ENCODE results near the gene WSB1.
A peak's percentile ranks its signal among the peaks of the same experiment; 100 is the strongest.

WSB1 gene

DNA sequence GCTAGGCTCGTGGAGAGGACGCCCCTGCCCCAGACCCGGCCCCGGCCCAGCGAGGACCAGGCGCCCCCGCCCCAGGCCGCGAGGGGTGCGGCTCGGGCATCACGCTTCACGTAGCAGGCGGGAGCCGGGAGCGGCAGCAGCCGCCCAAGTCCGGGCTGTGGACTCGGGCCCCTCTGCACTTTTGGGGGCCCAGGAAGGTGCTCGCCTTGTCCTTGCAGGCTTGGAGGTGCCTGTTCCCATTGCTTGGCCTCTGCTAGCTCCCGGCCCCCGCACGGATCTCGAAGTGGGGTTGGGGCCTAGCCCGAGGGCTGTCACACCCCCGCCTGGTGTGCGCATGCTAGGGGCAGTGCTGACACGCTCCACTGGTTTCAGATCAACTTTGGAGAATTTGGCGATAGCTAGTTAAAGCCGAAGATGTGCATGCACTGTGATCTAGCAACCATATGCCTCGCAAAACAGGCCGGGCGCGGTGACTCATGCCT, 55.7 kb downstream of the WSB1 start:
- no peak for DNase-seq
- in situ Hi-C loops (cut with MboI; ENCODE audit: low pct_unique_long_range_greater_than_20kb, low sequenced_read_pairs): loop anchor here (10.0 to 25.0 kb wide), 3 partner anchors 65 to 287 kb away; no protein-coding TSS in a partner anchor

DNA sequence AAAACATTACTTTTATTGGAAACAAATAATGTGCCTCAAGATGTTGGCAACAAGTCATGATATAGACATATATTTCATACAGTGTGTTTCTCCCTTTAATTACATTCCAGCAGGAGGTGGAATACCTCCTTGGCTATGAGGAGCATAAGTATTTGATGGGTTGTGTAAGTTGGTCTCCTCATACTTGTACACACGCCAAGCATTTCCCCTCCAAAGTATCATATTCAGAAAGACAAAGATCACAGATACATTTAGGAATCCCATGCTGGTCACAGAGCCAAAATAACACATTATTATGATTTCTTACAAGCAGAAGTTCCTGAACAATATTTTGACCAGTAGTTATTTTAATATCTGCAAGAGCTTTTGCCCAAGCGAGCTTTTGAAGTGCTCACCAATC, 57.8 kb downstream of the WSB1 start:
- in situ Hi-C loops (cut with MboI; ENCODE audit: low pct_unique_long_range_greater_than_20kb, low sequenced_read_pairs): loop anchor here (10.0 to 25.0 kb wide), 3 partner anchors 63 to 289 kb away; no protein-coding TSS in a partner anchor
- DNase-seq: no peak

DNA sequence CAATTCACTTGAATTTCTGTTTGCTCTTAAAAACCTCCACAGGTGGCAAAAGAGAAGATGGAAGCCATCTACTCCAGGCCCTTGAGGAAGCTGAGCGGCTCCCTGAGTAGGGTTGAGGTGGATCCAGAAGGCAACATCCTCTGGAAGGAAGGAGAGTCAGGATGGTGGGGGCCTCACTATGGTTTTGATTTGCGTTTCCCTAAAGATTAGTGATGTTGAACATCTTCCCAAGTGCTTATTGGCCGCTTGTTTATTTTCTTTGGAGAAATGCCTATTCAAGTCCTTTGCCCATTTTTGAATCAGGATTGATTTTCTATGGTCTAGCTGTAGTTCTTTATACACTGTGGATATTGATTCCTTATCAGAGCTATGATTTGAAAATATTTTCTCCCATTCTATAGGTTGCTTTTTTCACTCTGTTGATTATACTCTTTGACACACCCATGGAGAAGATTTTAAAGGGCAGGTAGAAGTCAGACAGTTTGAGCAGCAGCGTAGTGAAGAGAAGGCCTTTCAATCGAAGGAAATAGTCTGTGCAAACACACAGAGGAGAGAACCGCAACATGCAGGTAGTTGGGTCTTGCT, 58.6 kb downstream of the WSB1 start:
- in situ Hi-C loops (cut with MboI; ENCODE audit: low pct_unique_long_range_greater_than_20kb, low sequenced_read_pairs): loop anchor here (10.0 to 25.0 kb wide), 3 partner anchors 62 to 290 kb away; no protein-coding TSS in a partner anchor
- no peak for DNase-seq

DNA sequence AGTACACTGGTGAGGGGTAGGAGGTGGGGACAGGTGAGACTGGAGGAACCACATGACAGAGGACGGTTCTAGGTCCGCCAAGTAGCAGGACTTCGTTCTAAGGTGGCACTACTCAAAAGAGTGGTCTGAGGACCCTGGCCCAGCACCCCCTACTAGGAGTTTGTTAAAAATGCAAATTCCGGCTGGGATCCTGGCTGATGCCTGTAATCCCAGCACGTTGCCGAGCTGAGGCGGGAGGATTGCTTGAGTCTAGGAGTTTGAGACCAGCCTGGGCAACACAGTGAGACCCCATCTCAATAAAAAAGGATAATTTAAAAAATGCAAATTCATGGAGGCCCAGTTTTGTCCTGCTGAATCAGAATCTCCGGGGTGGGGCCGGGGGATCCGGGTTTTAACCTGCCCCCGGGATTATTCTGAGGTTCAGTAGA, 59.1 kb downstream of the WSB1 start:
- no peak for DNase-seq
- in situ Hi-C loops (cut with MboI; ENCODE audit: low pct_unique_long_range_greater_than_20kb, low sequenced_read_pairs): loop anchor here (10.0 to 25.0 kb wide), 3 partner anchors 62 to 291 kb away; no protein-coding TSS in a partner anchor

DNA sequence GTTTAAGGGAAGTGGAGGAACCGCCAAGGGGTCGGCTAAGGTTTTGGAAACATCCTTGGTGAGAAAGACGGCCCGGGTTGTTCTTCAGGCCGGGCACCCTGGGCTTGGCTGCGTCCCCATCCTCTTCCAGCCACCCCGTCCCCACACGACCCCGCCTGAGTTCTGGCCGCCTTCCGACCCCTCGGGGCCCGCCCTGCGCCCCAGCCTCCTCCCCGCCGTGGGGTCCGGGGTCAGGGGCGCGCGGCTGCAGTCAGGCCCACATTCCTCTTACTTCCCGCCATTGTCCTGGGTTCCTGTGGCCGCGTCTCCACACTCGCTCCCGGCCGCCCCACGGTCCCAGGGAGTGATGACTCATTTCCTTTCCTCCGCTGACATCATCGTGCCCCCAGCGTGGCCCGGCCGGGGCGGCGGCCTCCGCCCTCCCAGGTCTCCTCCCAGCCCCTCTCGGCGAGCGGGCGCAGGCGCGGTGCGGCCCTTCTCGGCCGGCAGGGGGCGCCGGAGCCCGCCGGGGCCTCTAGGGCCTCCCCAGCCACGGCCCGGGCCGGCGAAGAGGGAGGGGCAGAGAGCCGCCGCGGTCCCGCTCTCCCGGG, 59.6 kb downstream of the WSB1 start:
- in situ Hi-C loops (cut with MboI; ENCODE audit: low pct_unique_long_range_greater_than_20kb, low sequenced_read_pairs): loop anchor here (10.0 to 25.0 kb wide), 3 partner anchors 61 to 291 kb away; no protein-coding TSS in a partner anchor
- DNase-seq: peak; percentile 95

DNA sequence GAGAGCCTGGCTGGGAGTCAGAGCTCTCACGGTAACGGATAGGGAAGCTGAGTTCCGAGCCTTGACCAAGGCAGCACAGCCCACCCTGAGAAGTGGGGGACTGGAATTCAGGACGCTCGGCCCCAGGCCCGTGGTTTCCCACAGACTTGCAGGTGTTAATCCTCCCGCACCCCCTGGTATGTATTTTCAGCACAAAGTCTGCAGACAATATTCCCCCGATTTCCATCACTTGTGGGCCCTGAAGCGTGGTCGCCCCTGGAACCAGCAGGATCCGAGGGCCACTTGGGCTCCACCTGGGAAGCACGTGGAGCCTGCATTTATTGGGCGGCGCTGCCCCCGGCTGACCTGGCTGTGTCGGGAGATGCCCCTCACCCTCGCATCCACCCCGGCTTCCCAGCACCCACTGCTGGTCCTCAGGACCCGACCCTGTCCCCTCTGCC, 60.2 kb downstream of the WSB1 start:
- DNase-seq: no peak
- in situ Hi-C loops (cut with MboI; ENCODE audit: low pct_unique_long_range_greater_than_20kb, low sequenced_read_pairs): loop anchor here (10.0 to 25.0 kb wide), 3 partner anchors 61 to 292 kb away; no protein-coding TSS in a partner anchor

DNA sequence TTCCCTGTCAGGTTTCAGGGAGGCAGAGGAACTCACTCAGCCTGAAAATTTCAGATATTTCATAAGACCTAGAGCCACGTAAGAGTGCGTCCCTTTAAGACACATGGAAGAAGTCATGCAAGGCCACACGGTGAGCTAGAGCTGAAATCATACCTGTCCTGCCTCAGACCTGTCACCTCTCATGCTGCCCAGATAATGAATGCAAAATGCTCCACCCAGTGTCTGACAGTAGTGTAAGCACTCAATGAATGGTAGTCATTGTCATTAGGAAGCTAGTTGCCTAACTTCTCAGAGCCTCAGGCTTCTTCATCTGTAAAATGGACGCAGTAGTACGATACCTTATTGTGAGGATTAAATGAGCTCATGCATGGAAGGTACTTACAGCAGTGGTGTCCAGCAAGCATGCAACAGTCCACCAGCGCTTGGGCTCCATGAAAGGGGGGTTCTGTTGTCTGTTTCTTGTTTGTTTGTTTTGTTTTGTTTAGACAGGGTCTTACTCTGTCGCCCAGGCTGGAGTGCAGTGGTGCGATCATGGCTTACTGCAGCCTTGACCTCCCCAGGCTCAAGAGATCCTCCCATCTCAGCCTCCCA, 60.7 kb downstream of the WSB1 start:
- in situ Hi-C loops (cut with MboI; ENCODE audit: low pct_unique_long_range_greater_than_20kb, low sequenced_read_pairs): loop anchor here (10.0 to 25.0 kb wide), 3 partner anchors 60 to 292 kb away; no protein-coding TSS in a partner anchor
- no peak for DNase-seq

DNA sequence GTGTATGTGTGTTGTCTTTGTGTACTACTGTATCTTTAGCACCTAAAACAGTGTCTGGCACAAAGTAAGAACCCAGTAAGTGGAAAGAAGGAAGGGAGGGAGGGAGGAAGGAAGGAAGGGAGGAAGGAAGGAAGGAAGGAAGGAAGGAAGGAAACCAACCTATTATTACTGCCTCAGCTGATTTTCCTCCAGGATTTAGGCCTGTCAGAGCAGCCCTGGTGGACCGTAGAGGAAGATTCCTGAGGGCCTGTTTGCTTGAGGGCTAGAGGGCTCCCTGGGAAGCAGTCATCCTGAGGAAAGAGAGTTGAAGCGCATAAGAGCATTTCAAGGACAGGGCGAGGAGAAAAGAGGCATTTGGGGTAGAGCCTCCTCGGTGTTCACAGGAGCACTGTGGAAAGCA, 61.5 kb downstream of the WSB1 start:
- DNase-seq: no peak
- in situ Hi-C loops (cut with MboI; ENCODE audit: low pct_unique_long_range_greater_than_20kb, low sequenced_read_pairs): loop anchor here (10.0 to 25.0 kb wide), 3 partner anchors 59 to 293 kb away; no protein-coding TSS in a partner anchor

DNA sequence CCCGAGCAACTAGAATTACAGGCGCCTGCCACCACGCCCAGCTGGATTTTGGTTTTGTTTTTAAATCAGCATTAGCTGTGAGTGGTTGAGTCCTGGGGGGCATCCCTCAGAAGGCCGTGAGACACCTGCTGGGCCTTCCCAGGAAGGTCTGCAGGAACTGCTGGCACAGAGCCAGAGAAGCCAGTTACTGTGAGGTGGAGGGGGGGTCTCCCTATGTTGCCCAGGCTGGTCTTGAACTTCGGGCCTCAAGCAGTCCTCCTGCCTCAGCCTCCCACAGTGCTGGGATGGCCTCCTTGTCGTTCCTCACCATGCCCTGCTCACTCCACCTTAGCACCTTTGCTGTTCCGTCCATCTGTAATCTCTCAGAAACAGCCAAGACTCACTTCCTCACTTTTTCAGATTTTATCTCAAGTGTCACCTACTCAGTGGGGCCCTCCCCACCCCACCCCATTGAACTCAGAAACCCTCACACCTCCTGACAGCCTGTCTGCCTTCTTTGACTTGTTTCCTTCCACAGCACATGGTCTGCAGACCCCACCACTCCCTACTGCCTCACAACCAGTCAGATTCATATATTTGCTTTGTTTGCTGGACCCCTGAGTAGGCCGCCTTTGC, 62.3 kb downstream of the WSB1 start:
- in situ Hi-C loops (cut with MboI; ENCODE audit: low pct_unique_long_range_greater_than_20kb, low sequenced_read_pairs): loop anchor here (10.0 to 25.0 kb wide), 3 partner anchors 59 to 294 kb away; no protein-coding TSS in a partner anchor
- DNase-seq: peak; percentile 55

DNA sequence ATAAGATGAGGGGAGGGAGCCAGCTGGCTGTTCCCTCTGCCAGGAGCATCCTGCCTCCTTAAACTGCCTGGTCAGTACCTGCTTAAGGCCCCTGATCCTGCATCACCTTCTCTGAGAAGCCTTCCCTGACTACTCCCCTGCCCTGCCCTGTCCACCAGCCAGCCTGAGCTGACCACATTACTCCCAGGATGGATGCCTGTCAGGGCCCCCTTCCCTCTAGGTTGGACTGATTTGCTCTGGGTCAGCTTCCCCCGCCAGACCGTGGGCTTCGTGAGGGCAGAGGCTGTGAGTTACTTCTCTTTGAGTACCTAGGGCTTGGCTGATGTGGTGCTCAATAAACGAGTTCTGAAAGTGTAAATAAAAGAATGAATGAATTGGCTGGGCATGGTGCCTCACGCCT, 63.3 kb downstream of the WSB1 start:
- no peak for DNase-seq
- in situ Hi-C loops (cut with MboI; ENCODE audit: low pct_unique_long_range_greater_than_20kb, low sequenced_read_pairs): loop anchor here (10.0 to 25.0 kb wide), 3 partner anchors 58 to 295 kb away; no protein-coding TSS in a partner anchor

DNA sequence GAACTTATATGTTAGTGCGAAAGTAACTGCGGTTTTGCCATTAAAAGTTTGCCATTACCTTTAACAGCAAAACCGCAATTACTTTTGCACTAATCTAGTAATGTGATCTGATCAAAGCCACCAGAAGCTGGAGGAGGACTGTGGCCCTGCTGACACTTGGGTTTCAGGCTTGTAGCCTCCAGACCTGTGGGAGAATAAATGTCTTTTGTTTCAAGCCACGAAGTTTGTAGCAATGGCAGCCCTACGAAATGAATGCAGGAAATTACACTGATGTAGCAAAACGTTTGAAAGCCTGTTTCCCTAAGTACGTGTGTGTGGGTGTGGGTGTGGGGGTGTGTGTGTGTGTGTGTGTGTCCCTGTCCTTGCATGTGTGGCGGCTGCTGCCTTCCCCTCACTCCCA, 66.6 kb downstream of the WSB1 start:
- in situ Hi-C loops (cut with MboI; ENCODE audit: low pct_unique_long_range_greater_than_20kb, low sequenced_read_pairs): loop anchor here (25.0 kb wide), 1 partner anchor 298 kb away; no protein-coding TSS in a partner anchor
- peak; percentile 37 for DNase-seq

DNA sequence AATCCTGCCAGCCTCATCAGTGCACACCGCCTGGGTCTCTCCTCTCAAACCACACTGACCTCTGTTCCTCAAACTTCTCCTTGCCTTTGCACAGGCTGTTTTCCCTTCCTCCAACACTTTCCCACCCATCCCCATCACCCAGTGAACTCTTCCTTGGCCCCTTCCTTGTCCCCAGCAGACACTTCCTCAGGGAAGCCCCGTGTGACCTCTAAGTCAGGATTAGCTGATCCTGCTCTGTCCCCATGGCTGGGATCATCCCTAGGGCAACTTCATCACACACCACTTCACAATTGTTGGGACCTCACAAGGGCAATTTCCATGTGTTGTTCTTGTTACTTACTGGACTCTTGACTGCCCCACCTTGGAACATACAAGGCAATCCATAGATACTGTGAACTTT, 67.8 kb downstream of the WSB1 start:
- in situ Hi-C loops (cut with MboI; ENCODE audit: low pct_unique_long_range_greater_than_20kb, low sequenced_read_pairs): loop anchor here (25.0 kb wide), 1 partner anchor 299 kb away; no protein-coding TSS in a partner anchor

DNA sequence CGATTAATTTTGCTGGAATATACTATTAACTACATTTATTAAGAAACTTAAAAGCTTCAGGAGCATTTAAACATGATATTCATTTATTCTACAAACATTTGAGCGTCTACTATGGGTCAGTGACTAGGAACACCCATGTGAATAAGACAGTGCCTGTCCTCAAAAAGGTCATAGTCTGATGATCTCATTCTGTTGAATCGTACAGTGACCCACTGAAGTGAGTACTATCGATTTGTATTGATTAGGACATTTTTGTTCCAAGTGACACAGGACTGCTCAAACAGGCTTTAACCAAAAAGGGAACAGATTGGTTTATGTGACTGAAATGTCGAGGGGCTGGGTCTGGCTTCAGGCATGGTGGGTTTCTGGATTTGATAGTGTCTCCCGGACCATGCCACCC, 68.6 kb downstream of the WSB1 start:
- in situ Hi-C loops (cut with MboI; ENCODE audit: low pct_unique_long_range_greater_than_20kb, low sequenced_read_pairs): loop anchor here (25.0 kb wide), 1 partner anchor 300 kb away; no protein-coding TSS in a partner anchor
- no peak for DNase-seq

More for the DNA sequence above, 67.8 kb downstream of the WSB1 start:
- no peak for DNase-seq

DNA sequence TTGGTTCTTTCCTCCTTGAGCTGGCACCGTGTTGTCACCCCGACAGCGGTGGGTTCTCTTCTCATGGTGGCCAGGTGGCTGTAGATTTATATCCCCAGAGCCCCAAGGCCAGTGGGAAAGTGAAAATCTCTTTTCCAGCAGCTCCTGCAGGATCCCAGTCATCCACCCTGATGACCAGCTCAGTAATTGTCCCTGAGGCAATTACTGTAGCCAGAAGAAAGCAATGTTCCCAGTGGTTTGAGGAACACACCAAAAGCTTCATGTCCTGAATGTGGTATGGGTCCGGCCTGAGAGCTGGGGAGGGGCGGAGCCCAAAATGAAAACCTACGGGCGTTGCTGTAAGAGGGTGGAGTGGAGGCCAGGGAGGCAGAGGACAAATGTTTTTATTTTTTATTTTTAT, 69.0 kb downstream of the WSB1 start:
- in situ Hi-C loops (cut with MboI; ENCODE audit: low pct_unique_long_range_greater_than_20kb, low sequenced_read_pairs): loop anchor here (25.0 kb wide), 1 partner anchor 301 kb away; no protein-coding TSS in a partner anchor
- DNase-seq: no peak

DNA sequence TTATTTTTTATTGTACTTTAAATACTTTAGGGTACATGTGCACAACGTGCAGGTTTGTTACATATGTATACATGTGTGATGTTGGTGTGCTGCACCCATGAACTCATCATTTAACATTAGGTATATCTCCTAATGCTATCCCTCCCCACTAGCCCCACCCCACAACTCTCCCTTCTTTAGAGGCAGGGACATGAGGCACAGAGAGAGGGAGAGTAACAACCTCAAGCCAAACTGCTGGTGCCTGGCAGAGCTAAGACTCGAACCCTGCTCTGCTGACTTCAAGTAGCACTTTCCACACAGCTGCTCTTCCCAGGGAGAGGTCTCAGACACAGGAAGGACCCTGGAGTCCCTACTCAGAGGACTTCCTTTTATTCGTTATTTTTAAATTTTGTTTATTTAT, 69.4 kb downstream of the WSB1 start:
- no peak for DNase-seq
- in situ Hi-C loops (cut with MboI; ENCODE audit: low pct_unique_long_range_greater_than_20kb, low sequenced_read_pairs): loop anchor here (25.0 kb wide), 1 partner anchor 301 kb away; no protein-coding TSS in a partner anchor

All from KBM-7 (cell line).